ENCODE data around the gene RILPL1. TPM values are rescaled to one million over a fixed set of nuclear protein-coding genes. Genes with fewer than 3 reads are reported as not detected.

Gene RILPL1
- total and polyA plus RNA-seq, 10 of the 15 experiments (the other 5 are each of a cell fraction or from before 2014, with no cell fraction given): 0.05 to 0.61 (median 0.25) TPM

DNA sequence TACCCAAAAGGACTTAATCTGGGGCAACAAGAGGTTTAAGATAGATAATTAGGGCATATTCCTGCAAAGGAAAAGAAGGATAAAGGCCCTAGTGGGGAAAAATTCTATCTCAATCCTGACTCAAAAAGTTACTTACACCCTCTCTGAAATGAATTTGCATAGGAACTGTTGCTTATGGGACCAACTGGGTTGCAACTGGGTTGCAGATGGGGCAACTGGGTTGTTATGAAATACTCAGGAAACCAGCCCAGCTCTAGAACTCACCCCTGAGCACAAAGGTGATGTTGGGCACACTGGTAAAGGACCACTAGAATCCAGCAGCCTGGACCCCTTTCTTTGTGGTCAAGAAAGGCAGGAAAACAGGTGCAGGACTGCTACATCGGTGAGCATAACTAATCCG, 17.2 kb upstream of the RILPL1 start (continued):
- no peak for TF ChIP-seq HSF1 (IDR thresholded peaks at IDR 0.05; ENCODE audit: low read depth, low read length)
- no peak for TF ChIP-seq IKZF2 (IDR thresholded peaks at IDR 0.05)
- no peak for TF ChIP-seq WRNIP1 (IDR thresholded peaks at IDR 0.05; ENCODE audit: borderline replicate concordance, low read depth, low read length)

DNA sequence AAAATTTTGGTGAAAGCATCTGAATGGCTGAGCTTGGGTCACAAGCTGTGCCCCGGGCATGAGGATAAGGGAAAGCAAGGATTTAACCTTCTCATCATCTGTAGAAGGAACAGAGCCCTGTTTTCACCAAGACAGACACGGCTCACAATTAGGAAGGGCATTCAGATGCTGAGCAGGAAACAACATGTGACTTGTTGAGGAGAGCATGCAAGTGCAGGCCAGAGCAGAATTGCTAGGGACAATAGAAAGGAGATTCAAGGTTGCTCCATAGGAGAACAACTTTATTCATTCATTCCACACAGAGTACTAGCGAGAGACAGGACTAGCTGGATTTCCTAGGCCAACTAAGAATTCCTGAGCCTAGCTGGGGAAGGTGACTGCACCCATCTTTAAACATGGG, 14.6 kb upstream of the RILPL1 start:
- POLR2A ChIA-PET: no interaction called here
- SMC1A ChIA-PET (ENCODE audit: uncharacterized antibody, unreplicated experiment): interaction anchor here (1.2 kb wide), 1 partner anchor 34 kb away, joined by 3 read pairs; no protein-coding TSS in a partner anchor
- no peak for TF ChIP-seq EGR1 (IDR thresholded peaks at IDR 0.05; ENCODE audit: borderline replicate concordance in 1 of 2, low read depth in 2 of 2, low read length in 2 of 2)
- TF ChIP-seq MTA3 (IDR thresholded peaks at IDR 0.05; ENCODE audit: borderline replicate concordance, low read length): no peak
- TF ChIP-seq CEBPZ (IDR thresholded peaks at IDR 0.05; ENCODE audit: low read depth, low read length): no peak
- no peak for TF ChIP-seq ZBTB11 (CRISPR knock-in tag; IDR thresholded peaks at IDR 0.05)
- TF ChIP-seq E4F1 (IDR thresholded peaks at IDR 0.05; ENCODE audit: borderline replicate concordance, partially characterized antibody): no peak

More for the DNA sequence above, 14.6 kb upstream of the RILPL1 start:
- intact Hi-C loops (cut with micrococcal nuclease; ENCODE audit: unreplicated experiment): no loop called here
- 12% methylated on average over 3 of the region's 3 CpGs for WGBS (ENCODE audit: insufficient coverage, insufficient replicate concordance, low lambda C conversion rate, missing lambda C conversion rate)
- FAIRE-seq (no peak), ATAC-seq (no peak), DNase-seq (ENCODE audit: low read depth, low spot score) (no peak)
- no peak overlapping the region for H3K27ac ChIP-seq (ENCODE audit: control insufficient read depth, insufficient read depth)
- H3K9me3 ChIP-seq (replicated peaks; ENCODE audit: control insufficient read depth, insufficient read depth, low read length): no peaks in the 10 kb centered on the region
- RAD21 ChIA-PET (ENCODE audit: unreplicated experiment): no interaction called here
- H3K79me2 ChIP-seq (ENCODE audit: control insufficient read depth, insufficient read depth, low read length): no peaks in the 10 kb centered on the region
- no peaks in the 10 kb centered on the region for H3K4me1 ChIP-seq (ENCODE audit: control insufficient read depth, insufficient read depth, low read length)
- CTCF ChIA-PET: interaction anchor here (0.7 kb wide), 1 partner anchor 11 kb away, joined by 4 read pairs; no protein-coding TSS in a partner anchor
- no TSS peak for BruUV-seq (replicated peaks)
- no peaks in the 10 kb centered on the region; a peak in 1 of 4 replicates for H3K27me3 ChIP-seq (replicated peaks in 1 of 2; ENCODE audit: control insufficient read depth in 2 of 2, insufficient read depth in 2 of 2, low read length in 1 of 2)
- no peak overlapping the region for H2AFZ ChIP-seq (ENCODE audit: control insufficient read depth, low read depth, low read length)
- H4K20me1 ChIP-seq (ENCODE audit: control insufficient read depth, insufficient read depth): no peaks in the 10 kb centered on the region
- no peaks in the 10 kb centered on the region for H3K36me3 ChIP-seq (ENCODE audit: control insufficient read depth in 2 of 2, insufficient read depth in 2 of 2, low read length in 1 of 2)
- H3K9ac ChIP-seq (ENCODE audit: control insufficient read depth, insufficient read depth, low read length): no peak overlapping the region
- H3K4me3 ChIP-seq: no peak overlapping the region
- in situ Hi-C loops (cut with MboI): no loop called here
- no peak overlapping the region for H3K4me2 ChIP-seq (ENCODE audit: control insufficient read depth, insufficient read depth)

Data from GM12878 (cell line).